ENCODE data around the gene USH1C.

USH1C gene

DNA sequence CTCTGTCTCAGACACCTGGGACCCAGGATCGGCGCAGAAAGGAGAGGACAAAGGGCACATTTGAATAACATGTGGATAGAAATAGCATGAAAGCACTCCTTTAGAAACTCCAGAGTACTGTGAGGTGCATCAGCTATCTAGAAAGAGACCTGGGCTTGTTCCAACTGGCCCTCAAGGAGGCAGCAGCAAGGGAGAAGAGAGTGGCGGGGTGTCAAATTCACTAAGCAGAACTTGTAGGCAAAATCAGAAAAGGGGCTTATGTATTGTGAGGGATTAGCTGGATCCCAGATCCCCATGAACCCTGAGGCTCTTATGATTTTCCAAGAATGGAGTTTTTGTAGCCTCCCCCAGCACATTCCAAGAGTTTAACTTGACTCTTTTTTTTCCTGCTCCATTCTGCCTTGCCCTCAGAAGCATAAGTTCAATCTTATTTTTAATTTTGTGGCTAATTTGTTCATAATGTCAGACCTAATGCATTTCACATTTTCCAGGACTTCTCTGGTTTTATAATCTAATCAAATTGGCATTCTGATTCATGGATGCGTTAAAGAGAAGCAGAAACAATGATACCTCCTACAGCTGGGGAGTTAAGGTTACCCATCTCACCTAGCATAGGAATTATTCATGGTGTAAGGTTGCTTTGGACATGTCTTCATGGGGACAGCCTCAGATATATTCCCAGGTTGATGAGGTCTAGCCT, 33.6 kb downstream of the USH1C start:
- DNase-seq, result peak in 1 of 10 donors; percentile 40
- intact Hi-C loops (cut with DNase I), result no loop called here

DNA sequence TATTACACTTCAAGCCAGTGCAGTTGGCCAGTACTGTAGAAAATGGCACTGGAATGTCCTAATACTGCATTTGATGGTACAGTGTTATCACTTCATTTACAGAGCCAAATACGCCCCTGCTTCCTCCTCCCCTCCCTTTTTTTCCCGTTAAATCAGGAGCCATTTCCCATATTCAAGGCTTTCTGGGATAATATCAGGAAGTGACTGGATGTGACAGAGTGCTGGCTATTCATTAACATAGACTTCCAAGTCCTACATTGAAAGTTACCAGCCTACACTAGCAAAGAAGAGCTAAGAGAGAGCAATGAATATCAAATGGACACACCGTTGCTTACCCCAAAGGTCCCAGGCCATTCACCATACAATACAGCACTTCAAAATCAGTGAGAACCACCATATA, 35.4 kb downstream of the USH1C start:
- intact Hi-C loops (cut with DNase I), result loop anchor here (10.0 kb wide), 1 partner anchor 274 kb away; no protein-coding TSS in a partner anchor
- DNase-seq, result no peak

DNA sequence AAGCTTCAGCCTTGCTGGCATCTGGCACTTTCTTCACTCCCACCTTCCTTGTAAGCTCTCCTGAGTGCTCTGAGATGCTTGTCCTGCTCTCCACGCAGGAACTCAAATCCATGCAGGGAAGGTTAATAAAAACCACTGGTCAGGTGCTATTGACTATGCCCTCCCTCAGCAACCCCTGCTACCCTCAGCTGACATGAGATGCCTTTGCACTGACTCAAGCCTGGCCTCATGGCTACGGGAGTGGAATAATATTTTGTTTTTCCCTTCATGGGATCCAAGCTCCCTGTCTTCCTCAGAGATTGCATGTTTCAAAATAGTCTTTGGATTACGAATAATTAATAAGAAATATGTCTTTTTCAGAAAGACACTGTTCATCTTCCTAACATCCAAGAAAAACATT, 35.9 kb downstream of the USH1C start:
- DNase-seq, result peak in 1 of 10 donors; percentile 9
- intact Hi-C loops (cut with DNase I), result loop anchor here (10.0 kb wide), 1 partner anchor 274 kb away; no protein-coding TSS in a partner anchor

DNA sequence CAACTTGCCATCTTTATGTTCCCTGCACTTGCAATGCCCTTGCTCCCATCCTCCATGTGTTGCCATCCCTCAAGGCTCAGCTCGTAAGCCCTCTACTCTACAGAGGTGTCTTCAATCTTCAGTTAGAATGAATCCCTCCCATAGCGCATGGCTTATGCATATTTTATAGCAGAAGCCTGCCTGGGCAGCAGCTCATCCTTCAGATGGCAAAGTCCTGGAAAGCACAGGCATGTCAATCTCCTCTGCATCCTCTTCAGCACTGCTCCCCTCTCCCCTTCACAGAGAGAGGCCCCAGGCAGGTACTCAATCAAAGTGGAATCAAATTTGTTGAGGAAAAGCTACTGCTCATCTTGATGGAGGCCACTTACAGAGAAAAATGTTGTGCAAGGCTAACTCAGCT, 36.4 kb downstream of the USH1C start:
- DNase-seq, result peak in 1 of 10 donors; percentile 15
- intact Hi-C loops (cut with DNase I), result loop anchor here (10.0 kb wide), 1 partner anchor 273 kb away; no protein-coding TSS in a partner anchor

DNA sequence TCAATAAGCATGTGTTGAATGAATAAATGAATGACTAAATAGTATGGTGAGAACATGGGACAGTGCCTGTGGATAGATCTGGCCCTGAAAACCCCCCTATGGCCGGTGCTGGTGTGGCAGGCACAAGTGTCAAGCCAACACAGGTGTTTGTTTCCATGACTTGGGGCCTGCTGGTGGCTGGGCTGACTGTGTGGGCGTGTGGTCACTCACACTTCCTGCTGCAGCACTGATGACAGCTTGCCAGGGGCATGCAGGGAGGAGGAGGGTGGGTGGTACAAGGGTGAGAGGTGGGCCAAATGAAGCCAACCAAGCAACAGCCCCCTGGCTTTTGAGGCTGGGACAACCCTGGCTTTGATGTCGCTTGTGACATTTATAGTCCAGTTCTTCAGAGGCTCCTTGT, 37.3 kb downstream of the USH1C start:
- peak in 1 of 10 donors; percentile 36 for DNase-seq
- intact Hi-C loops (cut with DNase I), result loop anchor here (10.0 kb wide), 1 partner anchor 272 kb away; no protein-coding TSS in a partner anchor

DNA sequence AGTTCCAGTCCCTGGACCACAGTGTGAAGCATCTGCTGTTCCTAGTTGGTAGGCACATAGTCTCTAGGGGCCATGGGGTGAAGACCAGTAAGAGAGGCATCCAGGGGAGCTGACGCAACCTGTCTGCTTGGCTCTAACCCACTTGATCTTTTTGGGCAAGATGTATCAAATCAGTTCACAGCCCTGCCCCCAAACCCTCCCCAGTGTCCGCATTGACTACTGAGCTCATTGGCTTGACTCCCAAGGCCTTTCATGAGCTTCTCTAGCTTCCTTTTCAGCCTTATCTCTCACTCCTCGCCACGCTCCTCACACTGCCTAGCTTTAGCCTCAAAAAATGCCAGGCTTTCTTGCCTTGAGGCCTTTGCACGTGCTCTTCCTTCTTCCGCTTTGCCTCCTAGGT, 37.9 kb downstream of the USH1C start:
- intact Hi-C loops (cut with DNase I), result loop anchor here (10.0 kb wide), 1 partner anchor 272 kb away; no protein-coding TSS in a partner anchor
- peak in 1 of 10 donors; percentile 5 for DNase-seq

DNA sequence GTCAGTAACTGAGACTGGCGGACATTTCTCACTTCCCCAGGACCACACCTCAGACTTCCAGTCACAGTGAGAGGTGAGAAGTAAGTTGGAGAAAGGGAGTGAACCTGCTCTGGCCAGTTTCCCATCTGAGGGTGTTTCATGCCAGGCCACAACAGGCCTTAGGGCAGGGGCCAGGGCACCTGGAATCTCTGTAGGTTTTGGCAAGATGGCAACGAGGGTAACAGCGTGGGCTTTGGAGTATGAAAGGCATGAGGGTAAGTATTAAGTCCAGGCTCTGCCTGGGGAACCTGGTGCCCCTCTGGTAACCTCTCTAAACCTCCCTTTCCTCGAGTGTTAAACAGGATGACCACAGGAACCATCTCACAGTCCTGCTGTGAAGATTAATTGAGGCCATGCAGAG, 39.1 kb downstream of the USH1C start:
- no peak for DNase-seq
- intact Hi-C loops (cut with DNase I), result loop anchor here (10.0 kb wide), 1 partner anchor 270 kb away; no protein-coding TSS in a partner anchor

DNA sequence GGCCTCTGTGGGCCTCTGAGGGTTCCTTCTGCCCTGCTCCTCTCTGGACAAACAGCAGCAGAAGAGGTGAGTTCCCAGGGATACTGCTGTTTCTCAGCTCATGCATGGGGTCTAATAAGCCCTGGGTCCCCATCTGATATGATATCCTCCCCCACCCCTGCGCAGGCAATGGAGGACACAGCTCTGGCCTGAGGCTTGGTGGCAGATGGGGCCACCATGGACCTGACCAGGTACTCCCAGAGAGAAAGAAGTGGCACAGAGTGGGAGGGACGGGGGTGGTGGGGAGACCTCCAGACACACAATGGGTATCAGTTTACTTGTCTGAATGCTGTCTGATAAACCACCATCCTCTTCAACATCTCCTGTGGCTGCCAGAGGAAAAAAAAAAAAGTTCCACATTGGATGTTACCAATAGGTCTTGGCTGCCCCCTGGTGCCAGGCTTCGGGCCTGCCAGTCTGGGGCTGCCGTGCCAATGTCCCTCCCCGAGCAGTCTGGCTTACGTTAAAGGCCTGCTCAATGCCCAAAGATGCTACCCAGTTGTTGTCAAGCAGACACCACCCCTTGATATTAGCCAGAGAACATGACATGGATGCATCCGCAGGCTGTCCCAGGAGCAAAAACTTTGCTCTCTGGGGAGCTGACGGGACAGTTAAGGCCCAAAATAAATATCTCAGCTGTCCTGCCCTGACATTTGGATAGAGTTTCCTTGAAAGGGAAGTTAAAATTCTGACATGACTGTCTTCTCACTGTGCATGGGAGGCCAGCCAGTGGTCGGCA, 39.7 kb downstream of the USH1C start:
- DNase-seq, result peak; percentile 74 to 98 (median 85)
- intact Hi-C loops (cut with DNase I), result loop anchor here (1.0 to 10.0 kb wide), 2 partner anchors 120 to 270 kb away; no protein-coding TSS in a partner anchor

DNA sequence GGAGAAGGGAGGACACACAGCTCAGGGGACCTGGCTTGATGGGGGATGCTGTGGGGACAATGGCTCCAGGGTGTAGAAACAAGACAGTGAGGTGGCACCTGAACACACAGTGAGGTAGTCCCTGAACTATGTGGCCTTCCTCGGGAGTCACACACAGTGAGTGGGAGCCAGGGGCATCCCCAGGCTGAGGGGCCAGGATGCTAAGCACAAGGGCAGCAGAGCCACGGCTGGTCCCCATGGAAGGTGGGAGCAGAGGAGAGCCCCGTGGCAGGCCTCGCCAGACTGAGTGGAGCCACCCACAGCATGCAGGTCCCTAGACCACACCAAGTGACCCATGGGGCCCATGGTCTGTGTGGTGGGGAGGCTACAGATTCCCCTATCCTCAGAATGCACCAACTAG, 41.6 kb downstream of the USH1C start:
- no peak for DNase-seq
- intact Hi-C loops (cut with DNase I), result loop anchor here (10.0 kb wide), 1 partner anchor 268 kb away; no protein-coding TSS in a partner anchor

DNA sequence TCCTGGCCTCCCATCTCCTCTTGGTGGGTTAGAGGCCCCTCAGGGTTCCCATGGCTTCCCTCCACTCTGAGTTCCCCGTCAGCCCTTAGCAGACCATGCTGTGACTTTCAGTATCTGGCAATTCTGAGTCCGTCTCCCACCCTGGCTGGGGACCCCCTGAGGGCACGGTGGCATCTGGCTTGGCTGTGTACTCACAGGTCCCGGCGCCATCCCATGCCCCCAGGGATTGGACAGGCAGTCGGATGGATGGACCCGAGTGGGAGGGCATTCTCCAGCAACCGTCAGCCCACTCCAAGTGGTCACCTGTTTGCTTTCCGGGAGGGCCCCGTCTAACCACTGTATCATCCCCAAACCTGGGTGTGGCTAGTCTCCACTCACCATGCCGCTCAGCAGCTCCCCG, 43.5 kb downstream of the USH1C start:
- no peak for DNase-seq
- intact Hi-C loops (cut with DNase I), result loop anchor here (10.0 kb wide), 1 partner anchor 266 kb away; no protein-coding TSS in a partner anchor

DNA sequence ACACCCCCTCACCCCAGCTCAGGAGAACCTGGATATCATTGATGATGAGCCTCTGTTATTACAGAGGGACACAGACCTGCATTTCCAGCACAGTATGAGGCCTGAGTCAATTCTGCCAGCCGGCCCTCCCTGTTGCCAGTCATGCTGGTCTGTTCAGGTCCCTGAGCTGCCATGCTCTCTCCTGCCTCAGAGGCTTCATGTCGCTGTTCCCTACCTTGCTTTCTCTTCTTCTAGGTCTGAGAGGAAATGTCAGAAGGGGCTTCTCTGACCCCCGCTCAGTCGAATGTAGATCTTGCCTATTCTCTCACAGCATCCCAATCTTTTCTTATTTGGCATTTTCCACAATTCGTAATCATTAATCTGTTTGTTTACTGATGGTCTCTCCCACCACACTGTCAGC, 45.7 kb downstream of the USH1C start:
- DNase-seq, result peak in 1 of 10 donors; percentile 4
- intact Hi-C loops (cut with DNase I), result no loop called here

DNA sequence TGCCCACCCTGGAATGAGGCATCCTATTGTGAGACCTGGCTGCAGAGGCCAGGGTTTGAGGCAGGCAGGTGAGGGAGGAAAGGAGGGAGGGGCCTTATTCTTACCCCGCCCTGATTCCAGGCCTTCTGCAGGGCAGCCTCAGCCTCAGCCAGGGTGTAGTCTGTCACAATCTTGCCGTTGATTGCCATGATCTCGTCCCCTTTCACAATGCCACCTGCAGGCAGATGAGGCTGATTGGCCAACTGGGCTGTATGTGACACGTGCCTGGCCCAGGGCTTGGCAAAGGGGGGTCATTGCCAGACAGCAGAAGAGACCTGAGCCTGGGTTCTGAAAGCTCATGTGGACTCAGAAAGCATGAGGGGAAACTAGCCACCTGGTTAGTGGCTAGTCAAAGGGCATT, 46.2 kb downstream of the USH1C start:
- no peak for DNase-seq
- intact Hi-C loops (cut with DNase I), result no loop called here

DNA sequence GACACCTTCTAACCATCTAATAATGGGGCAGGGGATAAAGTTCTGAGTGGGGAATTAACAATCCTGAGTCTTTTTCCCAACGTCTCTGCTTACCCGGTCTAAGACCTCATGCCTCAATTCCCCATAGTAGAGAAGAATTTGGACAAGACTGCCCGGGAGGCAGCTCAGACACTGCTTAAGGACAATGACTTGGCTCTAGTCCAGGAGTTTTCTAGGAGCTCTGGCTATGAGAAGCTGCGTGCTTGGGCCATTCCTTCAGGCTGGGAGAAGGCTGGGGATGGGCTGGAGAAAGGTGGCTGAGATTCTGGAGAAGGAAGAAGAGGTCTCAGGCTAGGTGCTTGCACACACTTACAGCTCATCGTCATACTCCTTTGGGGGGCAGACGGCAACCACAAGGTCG, 47.8 kb downstream of the USH1C start:
- intact Hi-C loops (cut with DNase I), result no loop called here

DNA sequence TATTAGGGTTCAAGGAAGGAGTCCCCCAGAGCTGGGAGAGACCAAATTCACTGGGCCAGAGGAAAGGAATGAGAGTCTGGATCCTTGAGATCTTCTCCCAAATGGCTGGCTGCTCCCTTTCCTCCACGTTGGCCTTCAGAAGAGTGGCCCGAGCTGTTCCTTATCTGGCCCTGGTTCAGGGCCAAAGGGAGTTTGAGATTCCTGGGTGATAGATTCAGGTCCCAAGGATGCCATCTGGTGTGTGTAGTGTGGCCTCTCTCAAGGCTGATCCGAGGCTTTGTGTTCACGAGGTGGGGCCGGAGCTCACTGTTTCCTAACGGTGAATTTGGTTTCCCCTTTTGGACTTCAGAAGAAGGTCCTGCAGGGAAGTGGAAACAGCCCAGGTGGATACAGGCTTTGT, 50.2 kb downstream of the USH1C start:
- no peak for DNase-seq
- intact Hi-C loops (cut with DNase I), result no loop called here

More for the DNA sequence above, 47.8 kb downstream of the USH1C start:
- DNase-seq, result no peak

DNA sequence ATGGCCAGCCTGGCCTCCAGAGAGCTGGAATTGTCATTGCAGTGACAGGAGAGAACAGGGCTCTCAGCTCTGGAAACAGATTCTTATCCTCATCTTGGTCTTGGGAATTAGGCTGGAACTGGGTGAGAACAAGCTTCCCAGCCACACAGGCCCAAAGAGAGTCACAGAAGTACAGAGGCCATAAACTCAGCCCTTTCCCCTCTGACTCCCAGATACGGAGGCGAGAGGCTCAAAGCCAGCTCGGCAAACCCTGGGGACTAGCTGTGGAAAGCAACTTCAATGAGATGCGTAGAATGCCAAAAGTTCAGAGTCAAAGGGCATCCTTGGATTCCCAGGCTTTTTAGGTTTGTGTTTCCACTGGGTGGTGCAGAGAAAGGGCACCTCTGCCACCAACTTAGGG, 53.3 kb downstream of the USH1C start:
- intact Hi-C loops (cut with DNase I), result no loop called here
- no peak for DNase-seq

DNA sequence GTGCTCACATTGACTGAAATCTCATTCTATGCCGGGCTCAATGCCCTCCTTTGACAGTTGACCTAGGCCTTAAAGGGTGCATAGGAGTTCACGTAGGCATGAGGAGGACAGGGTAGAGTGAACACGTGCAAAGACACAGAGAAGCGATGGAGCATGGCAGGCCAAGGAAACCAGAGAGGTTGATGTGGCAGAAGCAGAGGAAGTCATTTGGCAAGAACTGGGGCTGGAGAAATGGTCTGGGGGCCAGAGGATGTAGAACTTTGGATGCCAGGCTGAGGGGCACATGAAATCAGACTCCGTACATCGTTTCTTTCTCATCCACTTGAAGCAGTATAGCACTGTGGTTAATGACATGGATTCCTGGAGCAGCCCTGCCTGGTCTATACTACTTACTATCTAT, 54.0 kb downstream of the USH1C start:
- intact Hi-C loops (cut with DNase I), result no loop called here

DNA sequence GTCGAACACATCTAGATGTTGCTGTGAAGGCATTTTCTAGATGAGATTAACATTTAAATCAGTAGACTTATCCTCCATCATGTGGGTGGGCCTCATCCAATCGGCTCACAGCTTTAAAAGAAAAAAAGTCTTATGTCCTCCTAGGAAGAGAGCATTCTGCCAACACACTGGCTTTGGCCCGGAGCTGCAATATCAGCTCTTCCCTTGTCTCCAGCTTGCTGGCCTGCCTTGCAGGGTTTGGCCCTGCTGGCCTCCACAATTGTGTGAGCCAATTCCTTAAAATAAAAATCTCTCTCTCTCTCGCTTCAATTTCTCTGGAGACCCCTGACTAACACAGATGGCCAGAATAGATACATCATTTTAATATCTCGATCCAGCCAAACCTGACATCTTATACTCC, 54.5 kb downstream of the USH1C start:
- DNase-seq, result peak in 1 of 10 donors; percentile 20
- intact Hi-C loops (cut with DNase I), result no loop called here

More for the DNA sequence above, 54.0 kb downstream of the USH1C start:
- DNase-seq, result no peak

DNA sequence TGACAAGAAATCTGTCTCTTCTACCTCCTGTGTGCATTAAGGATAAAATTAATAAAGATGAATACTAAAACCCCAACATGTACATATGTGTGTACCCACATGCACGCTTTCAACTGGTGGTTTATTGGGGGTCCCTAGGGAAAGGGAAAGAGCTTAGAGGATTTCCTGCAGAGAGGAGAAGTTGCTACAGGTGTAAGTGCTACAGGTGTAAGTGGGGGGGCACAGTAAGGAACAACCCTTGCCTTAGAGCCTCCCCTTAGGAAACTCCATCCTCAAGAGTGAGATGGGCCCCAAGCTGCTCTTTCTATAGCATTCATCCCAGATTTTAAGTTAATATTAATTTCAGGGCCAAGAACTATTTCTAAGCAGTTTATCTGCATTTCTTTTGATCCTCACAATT, 55.7 kb downstream of the USH1C start:
- intact Hi-C loops (cut with DNase I), result no loop called here

DNA sequence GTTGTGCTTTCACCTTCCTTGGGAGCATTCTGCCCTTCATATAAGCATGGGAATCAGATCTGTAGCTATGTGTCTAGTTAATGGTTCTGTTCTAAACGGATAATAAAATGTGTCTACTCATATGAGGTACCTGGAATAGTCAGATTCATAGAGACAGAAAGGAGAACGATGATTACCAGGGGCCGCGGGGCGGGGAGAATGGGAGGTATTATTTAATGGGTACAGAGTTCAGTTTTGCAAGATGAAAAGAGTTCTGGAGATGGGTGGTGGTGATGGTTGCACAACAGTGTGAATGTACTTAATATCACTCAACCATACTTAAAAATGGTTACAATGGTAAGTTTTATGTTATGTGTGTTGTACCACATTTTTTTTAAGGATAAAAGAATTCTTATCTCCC, 57.6 kb downstream of the USH1C start:
- intact Hi-C loops (cut with DNase I), result no loop called here
- no peak for DNase-seq

More for the DNA sequence above, 55.7 kb downstream of the USH1C start:
- peak in 1 of 10 donors; percentile 7 for DNase-seq

DNA sequence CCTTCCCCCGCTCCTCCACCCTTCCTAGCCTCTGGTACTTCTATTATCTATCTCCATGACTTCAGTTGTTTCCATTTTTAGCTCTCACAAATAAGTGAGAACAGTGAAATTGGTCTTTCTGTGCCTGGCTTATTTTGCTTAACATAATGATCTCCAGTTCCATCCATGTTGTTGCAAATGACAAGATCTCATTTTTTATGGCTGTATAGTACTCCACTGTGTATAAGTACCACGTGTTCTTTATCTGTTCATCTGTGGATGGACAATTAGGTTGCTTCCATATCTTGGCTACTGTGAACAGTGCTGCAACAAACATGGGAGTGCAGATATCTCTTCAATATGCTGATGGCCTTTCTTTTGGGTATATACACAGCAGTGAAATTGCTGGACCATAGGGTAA, 60.7 kb downstream of the USH1C start:
- intact Hi-C loops (cut with DNase I), result no loop called here
- DNase-seq, result no peak

DNA sequence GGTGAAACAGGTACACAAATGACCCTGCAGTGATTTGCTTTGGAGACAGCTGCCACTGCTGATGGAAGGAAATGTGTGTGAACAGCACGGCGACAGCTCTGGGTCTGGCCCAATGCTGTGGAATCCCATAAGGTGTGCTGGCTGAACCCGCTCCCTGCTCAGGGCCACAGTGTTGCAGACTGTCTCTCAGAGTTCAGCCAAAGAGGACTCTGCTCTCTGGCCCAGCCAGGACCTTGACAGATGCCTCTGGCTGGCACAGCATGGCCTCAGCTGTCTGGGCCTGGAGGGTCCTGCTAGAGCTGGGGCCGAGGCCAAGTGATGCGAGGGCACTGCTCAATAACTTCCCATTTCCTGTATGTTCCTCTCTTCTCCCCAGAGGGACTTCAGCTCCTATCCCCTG, 62.3 kb downstream of the USH1C start:
- intact Hi-C loops (cut with DNase I), result no loop called here

More for the DNA sequence above, 62.3 kb downstream of the USH1C start:
- DNase-seq, result peak in 1 of 10 donors; percentile 55
